GM10266 (cell line): Measurements from ENCODE around the gene TUBB2B.

ENCODE experiments used
- DNase-seq: peaks from one replicate; pipeline ENCODE4 v3.0.0; 2012; ENCODE audit errors: extremely low spot score
- TF ChIP-seq, protein P1 (sequence below): IDR thresholded peaks from 2 replicates; pipeline ENCODE4 v1.5.1; 2012; ENCODE audit warnings: mild to moderate bottlenecking, low read depth; ENCODE audit not compliant: control insufficient read depth, insufficient read depth; ENCODE audit errors: missing control alignments

The TUBB2B gene

DNA sequence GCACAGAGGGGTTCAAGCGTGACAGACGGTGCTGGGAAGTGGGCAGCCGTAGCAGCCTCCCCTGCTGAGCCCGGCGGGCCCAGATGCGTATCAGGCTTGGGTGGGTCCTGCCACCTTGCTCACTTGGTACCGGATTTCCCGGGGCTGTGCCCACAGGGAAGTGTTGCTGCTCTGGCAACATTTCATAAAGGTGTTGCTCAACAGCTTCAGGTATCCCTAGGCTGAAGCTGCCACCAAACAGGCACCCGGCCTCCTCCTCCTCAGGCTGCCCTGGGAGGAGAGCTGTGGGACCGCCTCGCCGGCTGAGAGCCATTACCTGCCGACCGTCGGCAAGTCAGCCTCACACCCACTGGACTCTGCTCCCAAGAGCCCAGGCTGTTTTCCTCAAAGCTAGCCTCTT is 42.8 kb upstream of the TUBB2B start:
- DNase-seq: no peak
- TF ChIP-seq, protein P1, sequence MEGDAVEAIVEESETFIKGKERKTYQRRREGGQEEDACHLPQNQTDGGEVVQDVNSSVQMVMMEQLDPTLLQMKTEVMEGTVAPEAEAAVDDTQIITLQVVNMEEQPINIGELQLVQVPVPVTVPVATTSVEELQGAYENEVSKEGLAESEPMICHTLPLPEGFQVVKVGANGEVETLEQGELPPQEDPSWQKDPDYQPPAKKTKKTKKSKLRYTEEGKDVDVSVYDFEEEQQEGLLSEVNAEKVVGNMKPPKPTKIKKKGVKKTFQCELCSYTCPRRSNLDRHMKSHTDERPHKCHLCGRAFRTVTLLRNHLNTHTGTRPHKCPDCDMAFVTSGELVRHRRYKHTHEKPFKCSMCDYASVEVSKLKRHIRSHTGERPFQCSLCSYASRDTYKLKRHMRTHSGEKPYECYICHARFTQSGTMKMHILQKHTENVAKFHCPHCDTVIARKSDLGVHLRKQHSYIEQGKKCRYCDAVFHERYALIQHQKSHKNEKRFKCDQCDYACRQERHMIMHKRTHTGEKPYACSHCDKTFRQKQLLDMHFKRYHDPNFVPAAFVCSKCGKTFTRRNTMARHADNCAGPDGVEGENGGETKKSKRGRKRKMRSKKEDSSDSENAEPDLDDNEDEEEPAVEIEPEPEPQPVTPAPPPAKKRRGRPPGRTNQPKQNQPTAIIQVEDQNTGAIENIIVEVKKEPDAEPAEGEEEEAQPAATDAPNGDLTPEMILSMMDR: no peak

DNA sequence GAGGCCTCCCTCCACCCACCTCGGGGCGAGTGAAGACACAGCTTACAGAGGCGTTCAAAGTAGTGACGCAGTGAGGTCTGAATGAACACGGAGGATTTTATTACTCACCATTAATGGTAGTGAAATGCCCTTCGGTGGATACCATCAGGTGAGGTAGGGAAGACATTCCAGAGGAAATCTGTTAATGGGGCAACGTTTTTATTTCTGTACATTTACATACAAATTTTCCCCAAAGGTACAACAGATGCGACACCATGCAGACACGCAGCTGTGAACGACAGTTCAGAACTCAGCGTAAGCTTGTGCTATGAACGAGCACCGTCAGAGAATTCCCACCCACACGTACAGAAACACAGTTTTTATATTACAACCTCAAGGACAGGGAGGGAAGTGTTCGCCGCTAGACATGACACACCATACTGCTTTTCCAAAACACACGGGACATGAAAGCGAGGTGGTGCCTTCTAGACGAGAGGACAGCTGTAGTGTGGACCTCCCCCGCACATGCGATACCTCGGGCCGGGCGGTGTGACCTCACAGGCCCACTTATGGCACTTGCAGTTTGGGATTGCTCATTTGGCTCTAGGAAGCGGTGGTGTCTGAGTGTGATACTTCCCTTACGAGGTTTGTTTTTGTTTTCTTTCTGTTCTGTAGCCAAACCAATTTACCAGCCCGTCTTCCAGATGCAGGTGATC is 42.0 kb upstream of the TUBB2B start:
- TF ChIP-seq, protein P1: no peak
- DNase-seq: no peak

- no peak for DNase-seq
- TF ChIP-seq, protein P1: no peak
Observed at GRCh38 chr6:3268680-3269079, 41.2 kb upstream of the TUBB2B start.

- TF ChIP-seq, protein P1: no peak
- DNase-seq: no peak
Observed at GRCh38 chr6:3267162-3267561, 39.7 kb upstream of the TUBB2B start.

DNA sequence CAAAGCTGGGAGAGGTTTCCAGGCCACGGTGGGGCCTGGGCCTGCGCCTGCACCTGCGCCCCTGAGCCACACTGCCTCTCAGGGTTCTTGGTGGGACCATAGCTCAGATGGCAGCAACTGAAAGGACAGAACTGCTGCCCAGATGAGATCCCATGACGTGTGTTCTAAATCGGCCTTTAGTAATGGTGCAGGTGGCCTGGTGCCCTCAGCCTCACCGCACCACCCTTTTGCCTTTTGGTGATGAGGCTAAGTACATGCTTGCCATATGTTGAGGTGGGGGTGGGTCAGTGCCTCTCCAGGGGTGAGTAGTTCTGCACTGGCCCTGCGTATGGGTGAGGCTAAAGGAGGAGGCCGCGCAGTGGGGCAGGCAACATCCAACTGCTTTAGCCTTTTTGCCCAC is 38.7 kb upstream of the TUBB2B start:
- no peak for DNase-seq
- TF ChIP-seq, protein P1: no peak

DNA sequence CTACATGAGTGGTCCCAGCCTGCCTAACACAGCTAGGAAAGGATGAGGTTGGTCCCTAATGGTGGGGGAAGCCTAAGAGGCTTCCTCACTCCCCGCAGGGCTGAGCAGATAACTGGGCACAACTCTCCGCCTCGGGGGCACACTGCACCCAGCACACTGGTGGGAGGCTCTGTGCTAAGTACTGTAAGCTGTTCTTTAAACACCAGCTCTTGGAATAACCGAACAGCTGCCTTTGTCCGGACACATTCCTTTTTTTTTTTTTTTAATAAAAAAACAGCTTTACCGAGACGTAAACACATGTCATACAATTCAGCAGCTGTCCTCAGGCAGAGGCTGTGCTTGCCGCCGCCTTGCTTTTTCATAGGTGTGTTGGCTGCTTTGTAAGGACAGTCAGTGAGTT is 38.2 kb upstream of the TUBB2B start:
- no peak for DNase-seq
- TF ChIP-seq, protein P1: no peak

DNA sequence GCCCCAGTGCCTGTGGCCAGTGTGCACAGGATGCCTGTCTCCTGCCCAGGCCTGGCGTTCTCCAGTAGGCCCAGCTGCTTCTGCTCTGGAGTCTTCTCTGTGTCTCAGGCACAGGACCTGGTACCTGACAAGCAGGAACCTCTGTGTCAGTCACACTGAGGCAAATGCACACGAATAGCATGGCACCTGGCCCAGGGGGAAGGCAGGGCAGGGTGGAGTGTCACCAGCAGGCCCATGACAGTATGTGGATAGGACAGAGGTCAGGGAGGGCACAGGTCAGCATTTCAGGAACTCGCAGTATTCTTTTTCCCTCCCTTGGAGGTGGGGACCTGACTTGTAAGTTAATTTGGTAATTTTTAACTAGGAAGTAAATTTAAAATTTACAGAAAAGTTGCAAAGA is 36.9 kb upstream of the TUBB2B start:
- DNase-seq: no peak
- TF ChIP-seq, protein P1: no peak
